Upper lobe of left lung (tissue), 6 donors: ENCODE data around the gene ARNT2. TPM values are rescaled to one million over a fixed set of nuclear protein-coding genes. Genes with fewer than 3 reads are reported as not detected.

Source experiments
- ATAC-seq, 2 donors: fragments of 200-7000 bp; cut with Tn5 transposase; one replicate each; pipeline ENCODE4 v1.9.1; 2022; ENCODE audit warnings: mild to moderate bottlenecking in 2 of 2, moderate library complexity in 2 of 2; ENCODE audit not compliant: low FRiP score in 2 of 2
- DNase-seq, 2 donors: peaks; one replicate each; pipeline ENCODE4 v3.0.0-alpha.2; 2019 to 2020
- H3K27ac ChIP-seq, 4 donors: fragments of 200-600 bp; sonication (generic); one replicate each; pipeline ENCODE4 v1.5.1; 2016 to 2019
- H3K27me3 ChIP-seq, 4 donors: fragments of 200-600 bp; sonication (generic); one replicate each; pipeline ENCODE4 v1.5.1; 2017 to 2019
- H3K36me3 ChIP-seq, 4 donors: fragments of 200-600 bp; sonication (generic); one replicate each; pipeline ENCODE4 v1.5.1; 2016 to 2019
- H3K4me1 ChIP-seq, 4 donors: fragments of 200-600 bp; sonication (generic); one replicate each; pipeline ENCODE4 v1.5.1; 2018 to 2019
- H3K4me3 ChIP-seq, 4 donors: fragments of 200-600 bp; sonication (generic); one replicate each; pipeline ENCODE4 v1.5.1; 2017 to 2019; ENCODE audit warnings: mild to moderate bottlenecking in 2 of 4, moderate library complexity in 1 of 4
- H3K9me3 ChIP-seq, 4 donors: fragments of 200-600 bp; sonication (generic); one replicate each; pipeline ENCODE4 v1.5.1; 2018 to 2019
- CTCF ChIP-seq, 6 experiments: fragments of 450-650 bp in 4 of 6; fragments of 200-600 bp in 2 of 6; sonication (generic) in 2 of 6; IDR thresholded peaks; one replicate each; pipeline ENCODE4 v1.5.1; 2016 to 2019; ENCODE audit warnings: antibody characterized with exemption in 6 of 6
- EP300 ChIP-seq, 4 donors: sonication (generic); formaldehyde crosslinking; IDR thresholded peaks; one replicate each; pipeline ENCODE4 v1.5.1; 2017; ENCODE audit warnings: antibody characterized with exemption in 4 of 4, control low read depth in 2 of 4
- POLR2A ChIP-seq, 4 donors: fragments of 450-650 bp; IDR thresholded peaks; one replicate each; pipeline ENCODE4 v1.5.1; 2016 to 2017; ENCODE audit warnings: antibody characterized with exemption in 4 of 4, mild to moderate bottlenecking in 2 of 4
- POLR2AphosphoS5 ChIP-seq, 2 donors: sonication (generic); formaldehyde crosslinking; IDR thresholded peaks; one replicate each; pipeline ENCODE4 v1.5.1; 2017; ENCODE audit warnings: antibody characterized with exemption in 2 of 2
- WGBS, 2 donors: methylation state at CpG; one replicate each; pipeline ENCODE4 v1.1.5; 2017 to 2018; 5-methylcytosine and 5-hydroxymethylcytosine counted together
- total RNA-seq, 6 donors: library from RNA; depleted of rRNA in 4 of 6; stranded (reverse); fragments of >200 nt in 4 of 6; gene quantifications; one replicate each; pipeline versions ENCODE4 v1.1.0 to v1.2.1, GENCODE V29; 2016 to 2021
- donor health status: DM: no; HTN: no; CAD: no; lungs with moderate emphysema.
- donor health status: DM: no; HTN: yes; CAD: no; lungs with severe emphysema.

Gene ARNT2
- total RNA-seq, 6 donors from 2014 or later, result 4.7 to 26.9 (median 8.4) TPM

- 27% methylated on average over 5 of the region's 5 CpGs for WGBS, 2 donors
- Histone ChIP-seq H3K27me3 (no peaks in the 10 kb centered on the region), H3K9me3 (no peaks in the 10 kb centered on the region), H3K36me3 (no peaks in the 10 kb centered on the region), H3K4me1 (peaks cover 5 to 10% (median 9%) of the 10 kb centered on the region in 4 donors), H3K27ac (no peak overlapping the region), H3K4me3 (no peak overlapping the region)
- DNase-seq (no peak), ATAC-seq (no peak)
- TF ChIP-seq POLR2AphosphoS5 (IDR thresholded peaks at IDR 0.05) (no peak), EP300 (IDR thresholded peaks at IDR 0.05) (no peak), POLR2A (IDR thresholded peaks at IDR 0.05) (no peak)
Measured at GRCh38 chr15:80419546-80419945, 15.4 kb downstream of the ARNT2 start.

GRCh38 chr15:80420658-80421057 is 16.5 kb downstream of the ARNT2 start:
- no peak for DNase-seq
- no peaks in the 10 kb centered on the region for H3K9me3 ChIP-seq
- no peaks in the 10 kb centered on the region for H3K36me3 ChIP-seq
- no peak for TF ChIP-seq POLR2AphosphoS5 (IDR thresholded peaks at IDR 0.05)
- TF ChIP-seq EP300 (IDR thresholded peaks at IDR 0.05), result no peak
- TF ChIP-seq POLR2A (IDR thresholded peaks at IDR 0.05), result no peak
- no peak for TF ChIP-seq CTCF (IDR thresholded peaks at IDR 0.05)
- peaks cover 5 to 10% (median 9%) of the 10 kb centered on the region in 4 donors for H3K4me1 ChIP-seq
- ATAC-seq, result no peak
- no peaks in the 10 kb centered on the region for H3K27me3 ChIP-seq
- 34 to 50% methylated on average over 2 of the region's 2 CpGs for WGBS, 2 donors
- no peak overlapping the region for H3K4me3 ChIP-seq
- no peak overlapping the region for H3K27ac ChIP-seq

GRCh38 chr15:80423215-80423614 is 19.0 kb downstream of the ARNT2 start:
- H3K27ac ChIP-seq, result no peak overlapping the region
- DNase-seq, result no peak
- peaks cover 5 to 10% (median 9%) of the 10 kb centered on the region in 4 donors for H3K4me1 ChIP-seq

GRCh38 chr15:80424381-80424780 is 20.2 kb downstream of the ARNT2 start:
- WGBS, 2 donors, result 91 to 93% methylated on average over 2 of the region's 2 CpGs
- TF ChIP-seq CTCF (IDR thresholded peaks at IDR 0.05), result no peak
- no peak for TF ChIP-seq EP300 (IDR thresholded peaks at IDR 0.05)
- ATAC-seq, result no peak
- Histone ChIP-seq H3K27ac (no peak overlapping the region), H3K4me1 (peaks cover 4 to 5% (median 4%) of the 10 kb centered on the region in 4 donors), H3K9me3 (no peaks in the 10 kb centered on the region), H3K4me3 (no peak overlapping the region), H3K27me3 (no peaks in the 10 kb centered on the region), H3K36me3 (no peaks in the 10 kb centered on the region)
- no peak for DNase-seq

More at GRCh38 chr15:80423215-80423614, 19.0 kb downstream of the ARNT2 start:
- 91 to 94% methylated on average over 4 of the region's 4 CpGs for WGBS, 2 donors
- no peaks in the 10 kb centered on the region for H3K36me3 ChIP-seq
- no peak for ATAC-seq
- H3K27me3 ChIP-seq, result no peaks in the 10 kb centered on the region
- no peak overlapping the region for H3K4me3 ChIP-seq
- TF ChIP-seq CTCF (IDR thresholded peaks at IDR 0.05), result no peak
- no peak for TF ChIP-seq EP300 (IDR thresholded peaks at IDR 0.05)
- TF ChIP-seq POLR2AphosphoS5 (IDR thresholded peaks at IDR 0.05), result no peak
- TF ChIP-seq POLR2A (IDR thresholded peaks at IDR 0.05), result no peak
- H3K9me3 ChIP-seq, result no peaks in the 10 kb centered on the region

GRCh38 chr15:80426316-80426715 is 22.1 kb downstream of the ARNT2 start:
- TF ChIP-seq EP300 (IDR thresholded peaks at IDR 0.05), result no peak
- no peak for TF ChIP-seq POLR2AphosphoS5 (IDR thresholded peaks at IDR 0.05)
- no peak for TF ChIP-seq POLR2A (IDR thresholded peaks at IDR 0.05)
- no peak for TF ChIP-seq CTCF (IDR thresholded peaks at IDR 0.05)
- Histone ChIP-seq H3K36me3 (no peaks in the 10 kb centered on the region), H3K4me1 (no peaks in the 10 kb centered on the region), H3K27ac (no peak overlapping the region), H3K27me3 (no peaks in the 10 kb centered on the region), H3K4me3 (no peak overlapping the region), H3K9me3 (no peaks in the 10 kb centered on the region)
- no peak for DNase-seq
- no peak for ATAC-seq
- 91 to 92% methylated on average over 3 of the region's 3 CpGs for WGBS, 2 donors
